ENCODE results near the gene BBIP1. TPM values are rescaled to one million over a fixed set of nuclear protein-coding genes. Genes with fewer than 3 reads are reported as not detected.

Gene BBIP1
- total and polyA plus RNA-seq, 10 of the 15 experiments (the other 5 are each of a cell fraction or from before 2014, with no cell fraction given): 13.8 to 40.8 (median 31.3) TPM

GRCh38 chr10:110864662-110865140, 54.3 kb downstream of the BBIP1 start (continued):
- TF ChIP-seq CEBPZ (IDR thresholded peaks at IDR 0.05; ENCODE audit: low read depth, low read length): peak; percentile 1; the same call in 1 of the 2 replicates
- peak; percentile 80 for TF ChIP-seq RELB (IDR thresholded peaks at IDR 0.05; ENCODE audit: low read depth)
- 0 out of 2 replicates have a peak, but pooled peaks have one; percentile 14 for TF ChIP-seq ELK1 (IDR thresholded peaks at IDR 0.05; ENCODE audit: low read depth, low read length)
- peak; percentile 73 for TF ChIP-seq DPF2 (IDR thresholded peaks at IDR 0.05)
- TF ChIP-seq POU2F2 (IDR thresholded peaks at IDR 0.05; ENCODE audit: borderline replicate concordance, low read depth, low read length): peak; percentile 56; the same call in 1 of the 3 replicates
- no peak; the same call in none of the 2 replicates for TF ChIP-seq NR2F1 (conservative IDR thresholded peaks at IDR 0.05)
- TF ChIP-seq RUNX3 (IDR thresholded peaks at IDR 0.05; ENCODE audit: low read length): peak; percentile 74
- no peak for TF ChIP-seq CEBPB (IDR thresholded peaks at IDR 0.05; ENCODE audit: borderline replicate concordance in 1 of 2, low read depth in 2 of 2, low read length in 2 of 2)
- no peak for TF ChIP-seq STAT1 (conservative IDR thresholded peaks at IDR 0.05)

Data from GM12878 (cell line).